SW 1271 (cell line): ENCODE data around the gene BORCS8.
"Not testable (repeated sequence)": the region's sequence is repeated elsewhere in the genome, so short reads cannot be mapped to it uniquely, and the experiment has no call there.

Experiments used
- DNase-seq, 2 experiments: peaks; one replicate each; lab custom pipeline; 2025; lab: John Stamatoyannopoulos, UW

Gene BORCS8

GRCh38 chr19:19179548-19180441 lies 12.2 kb downstream of the BORCS8 start:
- no peak for DNase-seq

GRCh38 chr19:19176950-19177349 lies 15.0 kb downstream of the BORCS8 start:
- no peak for DNase-seq

GRCh38 chr19:19173243-19173642 lies 18.7 kb downstream of the BORCS8 start:
- not testable (repeated sequence) for DNase-seq

GRCh38 chr19:19171821-19172532 lies 20.0 kb downstream of the BORCS8 start:
- no peak for DNase-seq

- DNase-seq: no peak
Observed at GRCh38 chr19:19170873-19171672, 20.9 kb downstream of the BORCS8 start.

- DNase-seq: no peak
Observed at GRCh38 chr19:19170053-19170872, 21.7 kb downstream of the BORCS8 start, which contains the start of gene MEF2B. Gene MEF2B (minus strand): TSS chr19:19170263. CDS start chr19:19150735, 19,528 bp downstream.

- DNase-seq: no peak
Observed at GRCh38 chr19:19169236-19170052, 22.5 kb downstream of the BORCS8 start.

- no peak for DNase-seq
Observed at GRCh38 chr19:19167612-19168011, 24.3 kb downstream of the BORCS8 start.

GRCh38 chr19:19165396-19165795 lies 26.6 kb downstream of the BORCS8 start:
- DNase-seq: no peak

- no peak for DNase-seq
Observed at GRCh38 chr19:19162495-19162894, 29.5 kb downstream of the BORCS8 start.

- no peak for DNase-seq
Observed at GRCh38 chr19:19160461-19161035, 31.4 kb downstream of the BORCS8 start.

- no peak for DNase-seq
Observed at GRCh38 chr19:19159534-19159933, 32.4 kb downstream of the BORCS8 start.

- no peak for DNase-seq
Observed at GRCh38 chr19:19157808-19158207, 34.1 kb downstream of the BORCS8 start.

- no peak for DNase-seq
Observed at GRCh38 chr19:19155495-19156219, 36.3 kb downstream of the BORCS8 start.

- no peak for DNase-seq
Observed at GRCh38 chr19:19154768-19155494, 37.0 kb downstream of the BORCS8 start.

- DNase-seq: no peak
Observed at GRCh38 chr19:19152668-19153384, 39.1 kb downstream of the BORCS8 start.

GRCh38 chr19:19151418-19151817 lies 40.5 kb downstream of the BORCS8 start:
- no peak for DNase-seq

- DNase-seq: no peak
Observed at GRCh38 chr19:19149435-19149834, 42.5 kb downstream of the BORCS8 start.
